ENCODE results near the gene SYNPO2.
A peak's percentile ranks its signal among the peaks of the same experiment; 100 is the strongest.

The SYNPO2 gene

GRCh38 chr4:119020158-119020557 is 131.5 kb downstream of the SYNPO2 start:
- no peak for TF ChIP-seq FOXM1 (IDR thresholded peaks at IDR 0.05; ENCODE audit: borderline replicate concordance, low read depth)
- no peak for TF ChIP-seq NFIC (IDR thresholded peaks at IDR 0.05)
- no peak for TF ChIP-seq CEBPB (IDR thresholded peaks at IDR 0.05)
- TF ChIP-seq TEAD4 (IDR thresholded peaks at IDR 0.05) = no peak
- no peak for TF ChIP-seq RAD21 (IDR thresholded peaks at IDR 0.05; ENCODE audit: low read depth)
- no peak for TF ChIP-seq TAF1 (IDR thresholded peaks at IDR 0.05; ENCODE audit: low read depth)
- no peak for TF ChIP-seq EGR1 (IDR thresholded peaks at IDR 0.05)
- TF ChIP-seq CREB1 (IDR thresholded peaks at IDR 0.05; ENCODE audit: low read depth) = no peak
- no peak for TF ChIP-seq ZBTB7A (IDR thresholded peaks at IDR 0.05; ENCODE audit: low read depth)
- TF ChIP-seq YY1 (IDR thresholded peaks at IDR 0.05; ENCODE audit: low read depth) = no peak
- no peak for TF ChIP-seq USF1 (IDR thresholded peaks at IDR 0.05)

- no peak for TF ChIP-seq EGR1 (IDR thresholded peaks at IDR 0.05)
- TF ChIP-seq TCF12 (IDR thresholded peaks at IDR 0.05; ENCODE audit: low read depth) = no peak
- no peak for TF ChIP-seq EP300 (IDR thresholded peaks at IDR 0.05; ENCODE audit: borderline replicate concordance)
- no peak for TF ChIP-seq REST (IDR thresholded peaks at IDR 0.05; ENCODE audit: low read depth)
- no peak for TF ChIP-seq FOXM1 (IDR thresholded peaks at IDR 0.05; ENCODE audit: borderline replicate concordance, low read depth)
- TF ChIP-seq CEBPB (IDR thresholded peaks at IDR 0.05) = no peak
- TF ChIP-seq USF1 (IDR thresholded peaks at IDR 0.05) = no peak
- no peak for TF ChIP-seq NFIC (IDR thresholded peaks at IDR 0.05)
- TF ChIP-seq RAD21 (IDR thresholded peaks at IDR 0.05; ENCODE audit: low read depth) = no peak
- TF ChIP-seq ZBTB7A (IDR thresholded peaks at IDR 0.05; ENCODE audit: low read depth) = no peak
- no peak for TF ChIP-seq TEAD4 (IDR thresholded peaks at IDR 0.05)
- no peak for TF ChIP-seq YY1 (IDR thresholded peaks at IDR 0.05; ENCODE audit: low read depth)
- no peak for TF ChIP-seq TAF1 (IDR thresholded peaks at IDR 0.05; ENCODE audit: low read depth)
- TF ChIP-seq CREB1 (IDR thresholded peaks at IDR 0.05; ENCODE audit: low read depth) = no peak
- no peak for TF ChIP-seq MAX (IDR thresholded peaks at IDR 0.05)
Measured at GRCh38 chr4:119024102-119024501, 135.4 kb downstream of the SYNPO2 start.

GRCh38 chr4:119025420-119025819 is 136.8 kb downstream of the SYNPO2 start:
- no peak for TF ChIP-seq MAX (IDR thresholded peaks at IDR 0.05)
- TF ChIP-seq EP300 (IDR thresholded peaks at IDR 0.05; ENCODE audit: borderline replicate concordance) = no peak
- TF ChIP-seq CREB1 (IDR thresholded peaks at IDR 0.05; ENCODE audit: low read depth) = no peak
- TF ChIP-seq YY1 (IDR thresholded peaks at IDR 0.05; ENCODE audit: low read depth) = no peak
- no peak for TF ChIP-seq ZBTB7A (IDR thresholded peaks at IDR 0.05; ENCODE audit: low read depth)
- TF ChIP-seq CEBPB (IDR thresholded peaks at IDR 0.05) = no peak
- TF ChIP-seq TAF1 (IDR thresholded peaks at IDR 0.05; ENCODE audit: low read depth) = no peak
- no peak for TF ChIP-seq NFIC (IDR thresholded peaks at IDR 0.05)
- TF ChIP-seq RAD21 (IDR thresholded peaks at IDR 0.05; ENCODE audit: low read depth) = no peak
- TF ChIP-seq FOXM1 (IDR thresholded peaks at IDR 0.05; ENCODE audit: borderline replicate concordance, low read depth) = no peak
- TF ChIP-seq TCF12 (IDR thresholded peaks at IDR 0.05; ENCODE audit: low read depth) = no peak
- TF ChIP-seq REST (IDR thresholded peaks at IDR 0.05; ENCODE audit: low read depth) = no peak
- no peak for TF ChIP-seq USF1 (IDR thresholded peaks at IDR 0.05)
- TF ChIP-seq EGR1 (IDR thresholded peaks at IDR 0.05) = no peak
- TF ChIP-seq TEAD4 (IDR thresholded peaks at IDR 0.05) = no peak

- TF ChIP-seq USF1 (IDR thresholded peaks at IDR 0.05) (no peak), CEBPB (IDR thresholded peaks at IDR 0.05) (peak; percentile 97), YY1 (IDR thresholded peaks at IDR 0.05; ENCODE audit: low read depth) (no peak), CREB1 (IDR thresholded peaks at IDR 0.05; ENCODE audit: low read depth) (peak; percentile 51; the same call in 1 of the 2 replicates)
Measured at GRCh38 chr4:119025916-119026661, 137.4 kb downstream of the SYNPO2 start.
